Femur (tissue), 1 donor: ENCODE results near the gene AGGF1.
"Not testable (repeated sequence)": the region's sequence is repeated elsewhere in the genome, so short reads cannot be mapped to it uniquely, and the experiment has no call there.

Experiments
- DNase-seq: peaks from one replicate; pipeline ENCODE4 v3.0.0-alpha.2; 2017

Gene AGGF1

DNA sequence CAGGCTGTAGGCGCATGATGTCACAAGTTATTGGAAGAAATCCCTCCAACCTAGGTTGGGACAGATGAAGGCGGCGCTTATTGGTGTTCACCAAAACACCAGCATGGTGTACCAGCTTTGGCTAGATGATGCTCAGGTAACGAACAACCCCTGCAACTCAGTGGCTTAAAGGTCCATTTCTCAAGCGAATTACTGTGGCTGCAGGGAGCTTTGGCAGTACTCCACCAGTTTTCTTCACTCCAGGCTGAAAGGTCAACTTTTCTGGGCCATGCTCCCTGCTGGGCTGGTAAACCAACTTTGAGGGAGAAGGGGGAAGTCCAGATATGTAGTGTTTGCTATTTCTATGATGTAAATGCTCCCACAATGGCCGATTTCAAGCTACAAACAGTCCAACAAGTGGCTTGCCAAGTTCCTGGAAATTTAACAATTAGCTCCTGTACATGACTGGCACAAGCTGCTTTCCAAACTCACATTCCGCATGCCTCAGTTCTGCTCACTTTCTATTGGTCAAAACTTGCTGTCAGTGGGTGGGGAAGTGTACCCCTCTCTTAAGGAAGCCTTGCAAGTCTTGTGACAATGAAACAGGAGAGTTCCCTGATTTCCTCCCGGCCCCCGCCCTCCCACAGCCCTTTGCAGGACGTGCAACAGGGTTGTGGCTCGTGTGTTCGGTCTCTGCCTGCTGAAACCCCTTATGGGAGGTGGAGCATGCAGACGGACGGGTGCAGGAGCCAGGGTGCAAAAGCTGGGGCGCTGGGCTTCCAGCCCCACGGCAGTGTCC is 57.5 kb downstream of the AGGF1 start:
- peak; percentile 45 for DNase-seq

DNA sequence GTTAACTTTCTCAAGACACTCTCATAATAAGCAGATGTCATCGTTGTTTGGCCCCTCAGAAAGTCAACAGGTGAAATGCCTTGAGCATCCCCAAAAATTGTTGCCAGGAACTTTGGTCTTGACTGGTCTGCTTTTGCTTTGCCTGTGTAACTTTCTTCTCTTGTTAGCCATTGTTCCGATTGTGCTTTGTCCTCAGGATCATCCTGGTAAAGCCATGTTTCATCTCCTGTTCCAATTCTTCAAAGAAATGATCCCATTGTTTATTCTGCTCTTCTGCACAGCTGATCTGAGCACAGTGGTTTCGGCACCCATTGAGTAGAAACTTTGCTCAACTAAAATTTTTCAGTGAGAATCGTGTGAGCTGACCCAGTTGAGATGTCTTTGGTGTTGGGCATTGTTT is 65.0 kb downstream of the AGGF1 start:
- no peak for DNase-seq

DNA sequence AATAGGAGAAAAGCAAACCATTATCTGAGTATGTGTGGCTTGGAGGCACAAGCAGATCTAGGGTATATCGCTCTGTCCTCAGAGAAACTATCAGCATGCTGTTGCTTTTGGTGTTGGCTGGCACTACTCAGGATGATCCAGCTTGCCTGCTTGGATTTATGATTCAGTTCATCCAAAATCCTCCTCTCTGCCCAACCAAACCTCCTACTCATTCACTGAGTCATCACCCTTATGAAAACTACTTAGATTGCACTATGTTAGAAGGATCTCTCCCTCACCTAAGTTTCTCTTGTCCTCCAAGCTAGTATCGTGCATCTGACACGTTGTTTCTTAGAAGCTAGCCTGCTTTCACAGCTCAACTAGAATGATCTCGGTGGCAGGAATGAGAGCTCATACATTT is 71.1 kb downstream of the AGGF1 start:
- no peak for DNase-seq

DNA sequence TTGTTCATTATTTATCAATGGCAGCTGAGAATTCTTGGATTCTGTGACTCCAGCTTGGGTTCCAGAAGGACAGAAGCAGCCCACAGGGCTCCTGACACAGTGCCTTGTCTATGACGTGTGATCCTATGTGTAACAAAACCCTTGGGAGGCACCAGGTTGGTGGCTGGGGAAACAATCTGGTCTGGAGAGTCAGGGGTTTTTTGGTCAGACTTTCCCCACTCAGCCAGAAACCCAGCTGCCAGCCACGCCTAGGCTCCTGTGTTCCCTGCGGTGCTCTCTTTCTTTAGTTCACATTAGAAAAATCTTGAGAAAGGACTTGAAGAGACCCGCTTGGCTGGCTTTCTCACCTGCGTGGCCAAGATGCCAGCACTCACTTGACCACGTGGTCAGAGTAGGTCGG is 72.3 kb downstream of the AGGF1 start:
- no peak for DNase-seq

- DNase-seq, result no peak
These were observed 73.3 kb downstream of the AGGF1 start for GRCh38 chr5:77103457-77103856.

GRCh38 chr5:77104813-77105212 is 74.6 kb downstream of the AGGF1 start:
- no peak for DNase-seq

DNA sequence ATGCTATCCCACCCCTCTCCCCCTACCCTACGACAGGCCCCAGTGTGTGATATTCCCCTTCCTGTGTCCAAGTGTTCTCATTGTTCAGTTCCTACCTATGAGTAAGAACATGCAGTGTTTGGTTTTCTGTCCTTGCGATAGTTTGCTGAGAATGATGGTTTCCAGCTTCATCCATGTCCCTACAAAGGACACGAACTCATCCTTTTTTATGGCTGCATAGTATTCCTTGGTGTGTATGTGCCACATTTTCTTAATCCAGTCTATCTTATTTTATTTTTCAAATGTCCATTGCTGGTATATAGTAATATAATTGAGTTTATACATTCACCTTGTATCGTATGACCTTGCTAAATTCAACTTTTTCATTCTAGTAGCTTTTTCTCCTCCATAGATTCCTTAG is 76.8 kb downstream of the AGGF1 start:
- DNase-seq, result not testable (repeated sequence)
